ENCODE data around the gene DECR2. TPM values are rescaled to one million over a fixed set of nuclear protein-coding genes. Genes with fewer than 3 reads are reported as not detected.

The DECR2 gene
- total and polyA plus RNA-seq, 2 of the 13 experiments (the other 11 are each of a cell fraction or from before 2014, with no cell fraction given): 36.3 to 44.6 TPM

DNA sequence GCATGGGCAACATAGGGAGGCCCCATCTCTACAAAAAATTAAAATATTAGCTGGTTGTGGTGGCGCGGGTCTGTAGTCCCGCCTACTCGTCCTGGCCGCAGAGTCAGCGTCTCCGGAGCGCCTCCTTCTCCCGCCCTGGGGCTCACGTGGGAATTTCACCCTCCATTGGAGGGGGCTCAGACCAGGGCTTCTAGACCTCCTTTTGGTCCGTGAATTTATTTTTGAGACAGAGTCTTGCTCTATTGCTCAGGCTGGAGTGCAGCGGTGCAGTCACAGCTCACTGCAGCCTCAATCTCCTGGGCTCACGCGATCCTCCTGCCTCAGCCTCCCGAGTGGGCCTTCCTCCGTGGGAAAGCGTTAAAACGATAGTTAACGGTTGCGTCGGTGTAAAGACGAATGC is 5.1 kb upstream of the DECR2 start (continued):
- TF ChIP-seq NR1H2 (CRISPR knock-in tag; IDR thresholded peaks at IDR 0.05; ENCODE audit: borderline replicate concordance, low read depth) (no peak), CBX1 (IDR thresholded peaks at IDR 0.05; ENCODE audit: low read depth) (no peak), NFE2L1 (CRISPR knock-in tag; IDR thresholded peaks at IDR 0.05; ENCODE audit: borderline replicate concordance) (no peak), ZFY (CRISPR knock-in tag; IDR thresholded peaks at IDR 0.05) (no peak), HMG20B (CRISPR knock-in tag; conservative IDR thresholded peaks at IDR 0.05) (0 out of 2 replicates have a peak, but pooled peaks have one; percentile 32), TAF15 (IDR thresholded peaks at IDR 0.05; ENCODE audit: low read depth, low read length, poor library complexity, severe bottlenecking) (no peak), SRSF1 (optimal IDR thresholded peaks at IDR 0.05; ENCODE audit: low read depth, low read length) (no peak), MED8 (CRISPR knock-in tag; IDR thresholded peaks at IDR 0.05; ENCODE audit: insufficient replicate concordance) (no peak), ZNF235 (CRISPR knock-in tag; IDR thresholded peaks at IDR 0.05; ENCODE audit: borderline replicate concordance) (no peak), SNAPC2 (CRISPR knock-in tag; IDR thresholded peaks at IDR 0.05) (no peak), ATF7-NPFF (CRISPR knock-in tag; IDR thresholded peaks at IDR 0.05; ENCODE audit: low read depth) (no peak), DPF2 (CRISPR knock-in tag; IDR thresholded peaks at IDR 0.05; ENCODE audit: borderline replicate concordance, low read depth) (no peak), ZNF367 (CRISPR knock-in tag; IDR thresholded peaks at IDR 0.05; ENCODE audit: borderline replicate concordance) (no peak), TCF7 (IDR thresholded peaks at IDR 0.05; ENCODE audit: low read depth) (no peak), POLR2G (IDR thresholded peaks at IDR 0.05; ENCODE audit: low read depth, low read length) (0 out of 2 replicates have a peak, but pooled peaks have one; percentile 33), SP5 (CRISPR knock-in tag; IDR thresholded peaks at IDR 0.05; ENCODE audit: borderline replicate concordance, low read depth) (0 out of 2 replicates have a peak, but pooled peaks have one; percentile 19), ARNTL (CRISPR knock-in tag; IDR thresholded peaks at IDR 0.05) (no peak), POLR2AphosphoS2 (IDR thresholded peaks at IDR 0.05; ENCODE audit: low read depth, low read length) (no peak), ARID2 (CRISPR knock-in tag; IDR thresholded peaks at IDR 0.05; ENCODE audit: borderline replicate concordance) (no peak), ZFP91 (CRISPR knock-in tag; IDR thresholded peaks at IDR 0.05; ENCODE audit: borderline replicate concordance) (no peak), CBX2 (IDR thresholded peaks at IDR 0.05; ENCODE audit: low read depth, low read length) (no peak), CBX2 (CRISPR knock-in tag; IDR thresholded peaks at IDR 0.05; ENCODE audit: low read depth) (no peak), TOPORS (CRISPR knock-in tag; IDR thresholded peaks at IDR 0.05) (no peak), ZBTB3 (CRISPR knock-in tag; IDR thresholded peaks at IDR 0.05; ENCODE audit: borderline replicate concordance, low read depth) (no peak), YY1 (IDR thresholded peaks at IDR 0.05; ENCODE audit: insufficient read depth, insufficient replicate concordance, low read depth, low read length) (peak; percentile 25), SIX4 (CRISPR knock-in tag; IDR thresholded peaks at IDR 0.05) (no peak), HNF4G (IDR thresholded peaks at IDR 0.05; ENCODE audit: borderline replicate concordance, low read depth, low read length) (no peak), HNF4G (CRISPR knock-in tag; IDR thresholded peaks at IDR 0.05; ENCODE audit: borderline replicate concordance, low read depth) (no peak)
- TF ChIP-seq, protein P1, sequence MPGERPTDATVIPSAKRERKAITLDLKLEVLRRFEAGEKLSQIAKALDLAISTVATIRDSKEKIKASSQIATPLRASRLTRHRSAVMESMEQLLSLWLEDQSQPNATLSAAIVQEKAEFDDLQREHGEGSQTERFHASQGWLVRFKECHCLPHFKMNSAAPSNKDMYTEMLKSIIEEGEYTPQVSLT (CRISPR knock-in tag; IDR thresholded peaks at IDR 0.05; ENCODE audit: borderline replicate concordance, low read depth): no peak
- TF ChIP-seq, protein P2, sequence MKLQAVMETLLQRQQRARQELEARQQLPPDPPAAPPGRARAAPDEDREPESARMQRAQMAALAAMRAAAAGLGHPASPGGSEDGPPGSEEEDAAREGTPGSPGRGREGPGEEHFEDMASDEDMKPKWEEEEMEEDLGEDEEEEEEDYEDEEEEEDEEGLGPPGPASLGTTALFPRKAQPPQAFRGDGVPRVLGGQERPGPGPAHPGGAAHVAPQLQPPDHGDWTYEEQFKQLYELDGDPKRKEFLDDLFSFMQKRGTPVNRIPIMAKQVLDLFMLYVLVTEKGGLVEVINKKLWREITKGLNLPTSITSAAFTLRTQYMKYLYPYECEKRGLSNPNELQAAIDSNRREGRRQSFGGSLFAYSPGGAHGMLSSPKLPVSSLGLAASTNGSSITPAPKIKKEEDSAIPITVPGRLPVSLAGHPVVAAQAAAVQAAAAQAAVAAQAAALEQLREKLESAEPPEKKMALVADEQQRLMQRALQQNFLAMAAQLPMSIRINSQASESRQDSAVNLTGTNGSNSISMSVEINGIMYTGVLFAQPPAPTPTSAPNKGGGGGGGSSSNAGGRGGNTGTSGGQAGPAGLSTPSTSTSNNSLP (IDR thresholded peaks at IDR 0.05; ENCODE audit: low read depth, low read length): no peak

Data from HepG2 (cell line).